Superior temporal gyrus (tissue), 1 donor: Measurements from ENCODE around the gene SLC1A4.
A peak's percentile ranks its signal among the peaks of the same experiment; 100 is the strongest.

Experiments used
- DNase-seq: peaks from one replicate; pipeline ENCODE4 v3.0.0-alpha.2; 2016; ENCODE audit errors: extremely low spot score

Gene SLC1A4

DNA sequence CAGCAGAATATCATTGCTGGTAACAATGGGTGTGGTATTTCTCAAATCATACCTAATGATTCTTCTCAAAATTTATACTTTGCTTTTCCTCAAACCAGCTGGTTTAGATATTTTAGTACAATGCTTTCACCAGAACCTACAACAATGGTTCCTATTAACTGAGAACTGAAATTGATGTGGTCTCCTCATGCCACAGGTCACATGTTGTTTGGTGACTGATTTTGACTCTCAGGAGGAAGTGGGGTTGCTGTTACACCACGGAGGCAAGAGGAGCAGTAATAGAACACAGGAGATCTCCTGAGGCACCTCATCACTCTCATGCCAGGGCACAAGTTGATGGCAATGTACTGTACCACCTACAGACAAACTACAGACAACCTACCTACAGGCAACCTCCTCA is 64.0 kb downstream of the SLC1A4 start:
- DNase-seq: no peak

DNA sequence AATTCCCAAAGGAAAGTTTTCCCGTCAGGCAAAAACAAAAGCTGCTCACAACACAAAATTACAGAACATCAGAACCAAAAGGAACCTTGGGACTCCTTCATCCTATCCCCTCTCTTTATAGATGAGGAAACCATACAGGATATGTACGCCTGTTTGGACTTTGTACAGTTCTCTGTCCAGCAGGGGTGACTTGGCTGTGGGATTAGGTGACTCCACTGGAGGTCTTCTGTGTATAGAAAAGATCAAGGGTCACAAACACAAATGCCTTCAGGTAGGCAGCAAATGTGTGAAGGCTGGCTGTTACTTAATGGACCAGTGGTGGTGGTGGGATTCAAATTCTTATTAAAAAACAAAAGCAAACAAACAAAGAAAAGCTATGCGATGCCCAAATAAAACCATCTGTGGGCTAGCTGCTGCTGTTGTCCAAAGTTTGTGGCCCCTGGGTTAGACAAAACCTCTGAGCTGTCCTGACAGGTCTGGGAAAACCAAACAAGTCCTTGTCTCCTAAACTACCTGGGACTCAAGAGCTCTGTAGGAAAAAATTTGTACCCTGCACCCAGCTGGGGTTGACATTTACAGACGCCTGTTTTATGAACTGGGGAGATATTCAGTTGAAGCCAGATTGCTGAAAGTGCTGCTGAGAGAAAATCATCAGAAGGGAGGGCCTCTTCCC is 65.7 kb downstream of the SLC1A4 start:
- no peak for DNase-seq

DNA sequence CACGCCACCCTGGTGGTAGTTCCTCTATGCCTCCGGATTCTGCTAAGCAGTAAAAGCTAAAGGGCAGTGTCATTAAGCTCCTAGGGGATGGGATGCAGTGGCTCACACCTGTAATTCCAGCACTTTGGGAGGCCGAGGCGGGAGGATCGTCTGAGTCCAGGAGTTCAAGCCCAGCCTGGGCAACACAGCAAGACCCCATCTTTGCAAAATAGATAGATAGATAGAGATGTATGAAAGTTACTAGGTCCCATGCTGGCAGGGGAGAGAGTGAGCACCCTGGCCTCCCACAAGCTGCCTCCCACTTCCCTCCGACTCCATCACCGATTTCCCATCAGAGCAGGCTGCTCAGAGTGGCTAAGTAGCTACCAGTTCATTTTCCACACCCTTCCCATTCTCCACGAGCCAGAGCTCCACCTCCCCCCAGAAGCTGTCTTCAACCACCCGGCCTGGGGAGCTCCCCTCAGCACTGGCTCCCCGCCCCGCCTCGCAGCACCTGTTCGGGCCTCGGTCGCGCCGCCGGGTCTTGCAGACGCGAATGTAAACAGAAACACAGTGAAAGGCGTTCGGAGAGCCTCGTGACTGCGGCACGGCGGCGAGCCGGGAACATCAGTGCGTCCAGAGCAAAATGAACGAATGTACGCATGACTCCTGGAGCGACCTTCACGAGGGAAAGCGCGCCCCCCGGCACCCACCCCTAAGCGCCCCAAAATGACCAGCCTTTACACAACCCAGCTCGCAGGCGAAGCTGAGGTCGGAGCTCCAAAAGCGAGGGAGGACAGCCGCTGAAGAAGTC is 66.4 kb downstream of the SLC1A4 start:
- no peak for DNase-seq

DNA sequence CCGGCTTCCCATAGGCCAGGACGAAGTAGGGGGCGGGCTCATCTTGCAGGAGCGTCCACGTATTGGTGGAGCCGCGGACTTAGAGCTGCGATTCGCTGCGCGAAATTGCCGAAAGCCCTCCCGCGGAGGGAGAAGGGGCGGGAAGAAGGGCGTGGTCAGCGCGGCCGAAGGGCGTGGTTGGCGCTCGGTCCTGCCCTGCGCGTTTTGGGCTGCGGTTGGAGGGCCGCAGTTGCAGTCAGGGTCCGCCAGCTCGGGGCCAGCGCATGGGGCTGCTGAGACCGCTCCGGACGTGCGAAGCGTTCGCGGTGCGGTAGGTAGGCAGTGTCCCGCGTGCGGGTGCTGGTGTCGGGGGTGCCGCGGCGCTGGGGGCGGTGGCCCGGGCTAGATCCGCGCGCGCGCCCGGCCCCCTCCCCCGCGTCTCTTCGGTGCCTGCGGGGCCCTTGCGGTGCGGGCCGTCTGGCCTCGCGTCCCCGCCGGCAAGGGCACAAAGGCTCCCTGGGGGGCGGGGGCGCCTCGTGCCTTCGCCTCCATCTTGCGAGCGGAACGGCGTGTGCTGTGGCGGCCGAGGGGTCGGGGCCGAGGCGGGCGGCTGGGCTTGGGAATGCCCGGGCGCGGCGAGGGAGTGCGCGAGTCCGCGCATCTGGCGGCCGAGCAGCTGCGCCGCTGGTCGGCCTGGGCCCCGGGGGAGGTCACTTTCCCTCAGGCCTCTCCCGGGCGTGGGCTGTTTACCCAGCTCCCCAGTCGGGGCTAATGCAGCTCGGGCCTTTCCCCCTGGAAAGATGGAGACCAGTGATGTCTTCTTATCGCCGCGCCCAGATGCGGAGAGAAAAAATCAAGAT is 67.2 kb downstream of the SLC1A4 start, which contains the start of gene CEP68:
Gene CEP68 (plus strand): TSS at position 202 of the 839 bp plus-strand sequence. CDS start 13,029 bp downstream, outside the sequence.
- DNase-seq: peak; percentile 98

DNA sequence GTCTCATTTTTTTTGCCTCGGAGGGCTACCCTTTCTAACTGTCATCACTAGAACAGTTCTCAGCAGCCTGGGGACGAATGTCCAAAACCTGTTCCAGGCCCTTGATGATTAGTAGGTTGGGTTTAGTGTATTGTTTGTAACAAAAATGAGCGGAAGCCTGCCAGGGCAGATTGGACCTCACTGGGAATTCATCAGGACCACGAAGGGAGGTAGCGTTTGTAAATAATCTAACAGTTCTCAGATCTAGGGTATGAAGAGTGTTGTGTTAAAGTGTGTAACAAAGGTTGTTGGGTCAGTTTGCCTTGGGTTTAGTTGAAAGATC is 67.8 kb downstream of the SLC1A4 start:
- peak; percentile 44 for DNase-seq

DNA sequence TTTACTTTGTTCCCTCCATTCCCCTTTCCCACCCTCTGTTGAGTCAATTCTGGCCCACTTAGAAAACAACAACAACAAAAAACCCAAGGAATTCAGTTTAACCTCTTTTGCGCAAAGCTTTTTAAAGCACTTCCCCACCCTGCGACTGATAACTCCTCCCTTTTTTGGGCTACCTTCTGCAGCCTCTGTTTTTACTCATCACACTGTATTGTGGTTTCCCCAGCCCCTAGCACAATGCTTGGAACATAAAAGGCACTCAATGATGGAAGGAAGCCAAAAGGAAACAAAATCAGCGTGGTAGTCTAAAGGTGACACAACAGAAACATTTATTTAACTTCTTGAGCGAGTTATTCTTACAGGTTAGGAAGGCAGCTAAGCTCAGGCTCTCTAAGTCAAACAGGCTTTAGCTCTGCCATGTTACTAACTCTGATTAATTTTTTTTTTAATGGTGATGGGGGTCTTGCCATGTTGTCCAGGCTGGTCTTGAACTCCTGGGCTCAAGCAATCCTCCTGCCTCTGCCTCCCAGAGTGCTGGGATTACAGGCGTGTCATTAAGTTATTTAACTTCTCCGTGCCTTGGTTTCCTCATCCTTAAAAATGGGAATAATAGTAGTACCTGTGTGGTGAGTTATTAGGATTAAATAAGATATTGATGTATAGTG is 68.3 kb downstream of the SLC1A4 start:
- no peak for DNase-seq

DNA sequence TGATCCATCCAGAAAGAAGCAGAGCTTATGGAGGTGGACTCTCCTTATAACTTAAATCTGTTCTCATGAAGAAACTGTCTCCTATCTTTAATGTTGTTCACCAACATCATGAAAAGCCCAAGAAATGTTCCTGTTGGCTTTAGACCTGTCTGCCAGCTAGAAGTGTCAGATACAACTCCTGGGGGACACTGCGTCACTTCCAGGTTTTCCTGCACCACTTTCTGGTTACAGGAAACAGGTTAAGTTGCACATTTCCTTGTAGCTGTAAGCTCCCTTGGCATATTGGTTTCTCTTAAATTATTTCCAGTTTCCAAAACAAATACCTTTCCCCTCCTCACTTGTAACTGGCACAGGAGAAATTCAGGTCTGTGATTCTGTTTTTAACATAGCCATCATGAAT is 69.9 kb downstream of the SLC1A4 start:
- no peak for DNase-seq

DNA sequence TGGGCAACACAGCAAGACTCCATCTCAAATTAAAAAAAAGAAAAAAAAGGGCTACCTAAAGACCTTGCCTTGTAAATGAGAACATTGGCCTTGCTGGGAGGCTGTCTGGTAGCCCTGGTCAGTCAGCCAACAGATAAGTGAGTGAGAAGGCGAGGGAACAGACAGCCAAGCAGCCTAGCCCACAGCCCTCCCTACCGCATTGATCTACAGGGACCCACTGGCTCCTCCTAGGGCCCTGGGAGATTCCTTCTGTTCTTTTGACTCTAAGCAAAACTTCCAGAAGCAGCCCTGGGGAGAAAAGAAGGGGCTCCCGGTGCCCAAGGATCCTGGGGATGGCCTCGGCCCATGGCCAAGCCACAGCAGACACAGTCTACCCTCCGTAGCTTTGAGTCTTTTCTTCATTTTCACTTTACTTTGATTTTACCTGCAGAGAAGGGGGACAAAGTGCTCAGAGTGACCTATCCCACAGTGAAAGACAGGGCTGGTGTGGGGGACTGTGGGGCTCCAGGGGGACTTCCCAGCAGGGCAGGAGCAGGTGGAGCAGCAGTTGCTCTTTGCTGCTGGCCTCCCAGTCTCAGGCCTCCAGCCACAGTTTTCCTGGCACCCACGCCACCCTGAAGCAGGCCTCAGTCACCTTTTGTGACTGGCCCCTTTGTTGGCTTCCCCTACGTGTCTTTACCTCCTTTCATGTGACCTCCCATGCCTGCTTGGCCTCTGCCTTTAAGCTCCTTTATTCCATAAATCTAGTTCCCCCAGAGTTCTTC is 72.1 kb downstream of the SLC1A4 start:
- no peak for DNase-seq

DNA sequence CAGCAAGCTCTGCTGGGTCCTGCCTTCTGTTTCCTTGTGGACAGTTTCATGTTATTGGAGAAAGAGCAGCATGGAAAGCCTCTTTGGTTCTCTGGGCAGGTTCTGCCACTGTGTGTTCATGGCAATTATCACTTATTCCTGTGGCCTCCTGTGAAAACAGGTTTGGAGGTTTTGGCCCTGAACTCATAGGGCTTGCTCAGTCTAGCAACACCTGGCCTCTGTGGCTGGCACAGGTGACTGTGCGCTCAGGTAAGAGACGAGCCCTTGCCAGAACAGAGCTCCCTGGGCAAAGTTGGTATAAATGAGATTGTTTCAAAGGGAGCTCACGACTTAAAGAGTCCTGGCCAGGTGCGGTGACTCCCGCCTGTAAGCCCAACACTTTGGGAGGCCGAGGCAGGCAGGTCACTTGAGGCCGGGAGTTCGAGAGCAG is 72.7 kb downstream of the SLC1A4 start:
- no peak for DNase-seq

DNA sequence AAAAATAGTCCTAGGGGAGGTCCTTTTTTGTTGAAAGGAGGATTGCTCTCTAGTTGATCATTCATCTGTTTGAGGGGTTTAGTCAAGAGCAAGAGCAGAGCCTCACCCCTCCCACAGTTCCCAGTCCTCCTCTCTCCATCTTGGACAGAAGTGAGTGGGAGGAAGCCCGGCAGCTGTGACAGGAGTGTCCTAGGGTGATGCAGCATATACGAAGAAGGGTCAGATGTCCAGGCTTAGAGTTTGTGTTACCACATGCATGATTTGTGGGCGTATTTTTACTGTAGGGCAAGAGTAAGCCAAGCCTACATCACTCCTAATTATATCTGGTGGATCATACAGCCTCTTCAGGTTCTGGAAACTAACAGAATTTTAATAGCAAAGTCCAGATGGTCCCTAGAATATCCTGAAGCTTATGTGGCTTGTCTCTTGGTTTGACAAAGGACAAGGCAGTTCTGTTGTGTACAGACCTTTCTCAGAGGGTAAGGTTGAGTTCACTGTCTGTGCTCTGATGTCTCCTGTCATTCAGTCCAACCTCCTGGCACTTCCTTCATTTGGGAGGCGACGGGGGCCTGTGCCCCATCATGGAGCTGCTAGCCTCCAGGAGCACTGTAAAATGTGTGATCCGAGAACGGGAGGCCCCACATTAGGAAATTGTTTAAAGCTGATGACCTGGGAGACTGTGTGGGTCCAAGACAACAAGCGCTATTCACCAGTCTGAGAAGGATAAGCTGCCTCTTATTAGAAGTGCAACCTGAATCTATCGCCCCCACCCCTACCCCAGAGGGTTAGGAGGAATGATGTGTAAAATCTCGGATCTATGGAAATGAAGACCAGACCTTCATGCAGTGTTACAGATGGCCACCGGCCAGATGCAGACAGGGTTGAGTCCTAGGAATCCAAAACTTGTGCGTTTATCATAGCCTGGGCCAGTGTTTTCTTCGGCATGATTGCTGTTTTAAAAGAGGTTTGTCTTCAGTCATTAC is 73.9 kb downstream of the SLC1A4 start:
- no peak for DNase-seq

DNA sequence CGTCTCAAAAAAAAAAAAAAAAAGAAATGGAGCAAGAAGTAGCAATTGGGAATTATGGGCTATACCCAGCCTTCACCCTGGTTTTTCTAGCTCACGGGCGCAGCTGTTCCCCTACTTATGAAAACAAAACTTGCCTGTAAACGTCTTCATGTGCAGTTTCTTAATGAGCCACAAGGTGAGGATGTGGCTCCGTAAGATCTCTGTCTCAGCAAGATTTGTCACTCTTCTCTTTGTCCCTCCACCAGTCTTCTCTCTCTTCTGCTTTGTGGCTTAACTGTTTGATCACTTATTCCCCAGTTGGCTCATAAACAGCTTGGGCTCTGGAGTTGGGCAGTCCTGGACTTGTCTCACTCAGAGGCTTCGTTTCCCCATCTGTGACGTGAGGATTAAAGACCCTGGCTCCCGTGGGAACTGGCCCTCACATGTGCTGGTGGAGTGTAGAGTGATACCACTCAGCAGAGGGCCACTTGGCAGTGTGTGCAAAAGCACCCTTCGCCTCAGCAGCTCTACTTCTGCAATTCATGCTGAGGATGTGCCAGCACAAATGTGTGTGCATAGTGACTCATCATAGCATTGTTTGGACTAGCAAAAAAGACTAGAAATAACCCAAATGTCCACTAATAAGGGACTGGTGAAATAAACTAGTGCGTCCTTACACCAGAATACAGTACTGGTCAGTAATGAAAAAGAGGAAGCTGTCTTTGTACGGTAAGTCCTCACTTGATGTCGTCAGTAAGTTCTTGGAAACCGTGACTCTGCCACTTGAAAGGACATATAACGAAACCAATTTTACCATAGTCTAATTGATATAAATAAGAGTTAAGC is 75.7 kb downstream of the SLC1A4 start:
- peak; percentile 80 for DNase-seq

DNA sequence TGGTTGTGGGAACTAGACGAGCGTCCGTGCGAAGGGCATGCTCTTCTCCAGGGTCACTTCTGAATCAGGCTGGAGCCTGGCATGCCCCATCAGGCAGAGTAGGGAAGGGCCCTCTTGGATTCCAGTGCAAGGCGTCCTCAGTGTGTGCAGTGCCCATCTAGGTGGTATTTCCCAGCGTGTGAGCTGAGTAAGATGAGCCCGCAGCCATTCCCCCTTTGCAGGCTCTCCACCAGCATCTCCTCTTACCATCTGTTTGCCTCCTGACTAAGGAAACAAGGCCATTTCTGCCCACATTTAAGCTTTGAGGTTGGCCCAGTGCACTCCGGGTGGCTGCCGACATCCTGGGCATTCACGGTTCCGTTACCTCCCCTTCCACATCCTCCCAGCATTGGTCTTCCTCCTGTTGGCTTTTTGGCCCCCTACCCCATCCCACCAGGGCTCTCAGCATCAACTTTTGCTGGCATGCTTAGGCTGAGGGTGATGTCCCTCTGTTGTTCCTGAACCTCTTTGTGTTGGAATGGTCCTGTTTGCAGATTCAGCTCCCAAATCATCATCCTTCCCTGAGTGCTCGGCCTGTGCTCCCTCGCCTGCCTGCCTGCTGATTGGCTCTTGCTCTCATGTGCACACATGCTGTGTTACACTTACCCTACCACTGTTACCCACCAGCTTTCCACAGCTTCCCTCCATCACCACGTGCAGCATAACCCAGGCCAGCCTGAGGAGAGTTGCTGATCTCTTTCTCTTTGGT is 78.8 kb downstream of the SLC1A4 start:
- no peak for DNase-seq

DNA sequence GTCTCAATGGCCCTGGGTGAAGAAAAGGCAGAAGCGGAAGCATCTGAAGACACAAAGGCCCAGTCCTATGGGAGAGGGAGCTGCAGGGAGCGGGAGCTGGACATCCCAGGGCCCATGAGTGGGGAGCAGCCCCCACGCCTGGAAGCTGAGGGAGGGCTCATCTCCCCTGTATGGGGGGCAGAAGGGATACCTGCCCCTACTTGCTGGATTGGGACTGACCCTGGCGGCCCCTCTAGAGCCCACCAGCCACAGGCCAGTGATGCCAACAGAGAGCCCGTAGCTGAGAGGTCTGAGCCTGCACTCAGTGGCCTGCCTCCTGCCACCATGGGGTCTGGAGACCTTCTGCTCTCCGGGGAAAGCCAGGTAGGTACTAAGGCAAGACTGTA is 80.2 kb downstream of the SLC1A4 start:
- no peak for DNase-seq

DNA sequence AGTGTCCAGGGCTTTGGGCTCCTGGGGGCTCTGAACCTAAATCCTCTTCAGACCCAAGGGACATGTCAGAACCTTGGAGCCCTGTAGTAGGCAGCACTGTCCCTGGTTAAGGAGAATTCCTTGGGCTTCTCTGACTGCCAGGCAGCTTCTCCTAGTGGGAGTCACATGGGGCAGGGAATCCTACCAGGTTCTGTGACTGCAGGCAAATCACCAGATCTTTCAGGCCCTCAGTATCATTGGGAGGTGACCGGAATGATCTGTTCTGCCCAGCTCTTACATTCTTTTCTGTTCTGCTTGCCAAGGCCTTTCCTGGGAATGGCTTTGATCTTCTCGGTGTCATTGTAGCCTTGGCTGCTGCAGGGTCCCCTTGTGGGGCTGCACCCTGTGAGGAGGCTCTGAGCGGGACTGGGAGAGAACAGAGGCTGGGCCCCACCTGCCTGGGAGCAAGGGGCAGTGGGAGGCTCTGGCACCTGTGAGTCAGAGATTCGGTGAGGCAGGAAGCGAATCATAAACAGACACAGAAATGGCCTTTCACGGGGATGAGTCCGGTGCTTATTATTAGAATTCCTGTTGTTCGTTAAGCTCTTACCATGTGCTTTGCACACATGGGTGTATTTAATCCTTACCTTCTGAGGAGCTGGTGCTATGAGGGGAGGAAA is 81.1 kb downstream of the SLC1A4 start:
- DNase-seq: no peak

DNA sequence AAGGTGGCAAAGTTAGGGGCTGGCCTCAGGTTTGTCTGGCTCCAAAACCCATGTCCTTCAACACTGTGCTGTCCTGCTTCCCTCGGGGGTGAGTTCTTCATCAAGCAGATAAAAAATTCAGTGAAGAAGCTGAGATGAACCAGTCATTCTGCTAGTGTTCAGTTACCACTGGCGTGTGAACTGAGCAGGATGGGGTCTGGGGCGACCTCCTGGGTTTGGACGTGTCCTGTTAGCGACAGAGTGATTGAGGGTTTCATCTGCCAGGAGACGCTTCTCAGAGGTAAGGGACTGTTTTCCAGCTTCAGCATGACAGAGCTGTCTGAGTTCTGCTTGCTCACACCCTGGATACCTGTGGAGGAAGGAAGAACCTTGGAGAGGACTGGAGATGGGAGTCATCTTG is 81.7 kb downstream of the SLC1A4 start:
- DNase-seq: no peak

DNA sequence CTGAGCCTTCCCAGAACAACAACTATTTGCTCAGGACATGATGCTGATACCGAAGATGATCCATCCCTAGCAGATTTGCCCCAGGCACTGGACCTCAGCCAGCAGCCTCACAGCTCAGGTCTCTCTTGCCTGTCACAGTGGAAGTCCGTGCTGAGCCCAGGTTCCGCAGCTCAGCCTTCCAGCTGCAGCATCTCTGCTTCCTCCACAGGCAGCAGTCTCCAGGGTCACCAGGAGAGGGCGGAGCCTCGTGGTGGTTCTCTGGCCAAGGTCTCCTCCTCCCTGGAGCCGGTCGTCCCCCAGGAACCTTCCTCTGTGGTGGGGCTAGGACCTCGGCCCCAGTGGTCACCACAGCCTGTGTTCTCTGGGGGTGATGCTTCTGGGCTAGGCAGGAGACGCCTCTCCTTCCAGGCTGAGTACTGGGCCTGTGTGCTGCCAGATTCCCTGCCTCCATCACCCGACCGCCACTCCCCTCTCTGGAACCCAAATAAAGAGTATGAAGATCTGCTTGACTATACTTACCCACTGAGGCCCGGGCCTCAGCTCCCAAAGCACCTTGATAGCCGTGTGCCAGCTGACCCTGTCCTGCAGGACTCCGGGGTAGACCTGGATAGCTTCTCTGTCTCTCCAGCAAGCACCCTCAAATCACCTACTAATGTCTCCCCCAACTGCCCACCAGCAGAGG is 82.4 kb downstream of the SLC1A4 start:
- no peak for DNase-seq
